Panc1 (cell line): ENCODE data around the gene IGF1.

ENCODE experiments used
- CTCF ChIP-seq: fragments of 450-650 bp; IDR thresholded peaks from 2 replicates; pipeline ENCODE4 v1.5.1; 2017; ENCODE audit warnings: mild to moderate bottlenecking
- POLR2AphosphoS5 ChIP-seq: IDR thresholded peaks from 2 replicates; pipeline ENCODE4 v1.6.1; 2012; ENCODE audit warnings: mild to moderate bottlenecking, low read depth, low read length, moderate library complexity
- TF ChIP-seq, protein P1 (sequence below), 2 experiments: IDR thresholded peaks; 2 replicates each; pipeline ENCODE4 v1.6.1; 2011 to 2012; ENCODE audit warnings: low read depth in 2 of 2, control low read depth in 1 of 2, low read length in 1 of 2, mild to moderate bottlenecking in 1 of 2, moderate library complexity in 1 of 2; ENCODE audit not compliant: insufficient read depth in 1 of 2

GRCh38 chr12:102461501-102461900 lies 18.9 kb downstream of the IGF1 start:
- TF ChIP-seq POLR2AphosphoS5 (no peak), CTCF (no peak)
- TF ChIP-seq, protein P1, sequence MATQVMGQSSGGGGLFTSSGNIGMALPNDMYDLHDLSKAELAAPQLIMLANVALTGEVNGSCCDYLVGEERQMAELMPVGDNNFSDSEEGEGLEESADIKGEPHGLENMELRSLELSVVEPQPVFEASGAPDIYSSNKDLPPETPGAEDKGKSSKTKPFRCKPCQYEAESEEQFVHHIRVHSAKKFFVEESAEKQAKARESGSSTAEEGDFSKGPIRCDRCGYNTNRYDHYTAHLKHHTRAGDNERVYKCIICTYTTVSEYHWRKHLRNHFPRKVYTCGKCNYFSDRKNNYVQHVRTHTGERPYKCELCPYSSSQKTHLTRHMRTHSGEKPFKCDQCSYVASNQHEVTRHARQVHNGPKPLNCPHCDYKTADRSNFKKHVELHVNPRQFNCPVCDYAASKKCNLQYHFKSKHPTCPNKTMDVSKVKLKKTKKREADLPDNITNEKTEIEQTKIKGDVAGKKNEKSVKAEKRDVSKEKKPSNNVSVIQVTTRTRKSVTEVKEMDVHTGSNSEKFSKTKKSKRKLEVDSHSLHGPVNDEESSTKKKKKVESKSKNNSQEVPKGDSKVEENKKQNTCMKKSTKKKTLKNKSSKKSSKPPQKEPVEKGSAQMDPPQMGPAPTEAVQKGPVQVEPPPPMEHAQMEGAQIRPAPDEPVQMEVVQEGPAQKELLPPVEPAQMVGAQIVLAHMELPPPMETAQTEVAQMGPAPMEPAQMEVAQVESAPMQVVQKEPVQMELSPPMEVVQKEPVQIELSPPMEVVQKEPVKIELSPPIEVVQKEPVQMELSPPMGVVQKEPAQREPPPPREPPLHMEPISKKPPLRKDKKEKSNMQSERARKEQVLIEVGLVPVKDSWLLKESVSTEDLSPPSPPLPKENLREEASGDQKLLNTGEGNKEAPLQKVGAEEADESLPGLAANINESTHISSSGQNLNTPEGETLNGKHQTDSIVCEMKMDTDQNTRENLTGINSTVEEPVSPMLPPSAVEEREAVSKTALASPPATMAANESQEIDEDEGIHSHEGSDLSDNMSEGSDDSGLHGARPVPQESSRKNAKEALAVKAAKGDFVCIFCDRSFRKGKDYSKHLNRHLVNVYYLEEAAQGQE (IDR thresholded peaks at IDR 0.05; ENCODE audit: insufficient read depth in 1 of 2, low read depth in 2 of 2, low read length in 1 of 2) = no peak
